ENCODE results near the gene MSMO1. TPM values are rescaled to one million over a fixed set of nuclear protein-coding genes. Genes with fewer than 3 reads are reported as not detected.

The MSMO1 gene
- total and polyA plus RNA-seq, 2 experiments from 2014 or later = 145 to 272 TPM

DNA sequence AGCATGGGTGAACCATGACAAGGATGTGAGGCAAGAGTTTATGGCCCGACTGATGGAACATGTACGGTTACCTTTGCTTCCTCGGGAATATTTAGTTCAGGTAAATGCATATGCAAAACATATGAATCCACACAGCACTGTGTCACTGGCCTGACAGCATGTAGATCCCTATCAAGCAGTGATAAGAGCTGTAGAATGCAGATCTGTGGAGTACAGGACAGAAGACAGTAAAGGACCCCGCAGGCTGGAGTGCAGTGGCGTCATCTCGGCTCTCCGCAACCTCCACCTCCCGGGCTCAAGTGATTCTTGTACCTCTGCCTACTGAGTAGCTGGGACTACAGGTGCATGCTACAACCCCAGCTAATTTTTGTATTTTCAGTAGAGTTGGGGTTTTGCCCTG, 29.8 kb upstream of the MSMO1 start:
- Mint-ChIP-seq H3K9me3 (no peaks in the 10 kb centered on the region), H3K27me3 (ENCODE audit: insufficient read depth, low read depth, poor library complexity) (no peaks in the 10 kb centered on the region), H3K4me1 (peaks cover 11% of the 10 kb centered on the region; the same call in 2 of the 3 replicates), H3K4me3 (no peak overlapping the region), H3K27ac (no peak overlapping the region), H3K36me3 (ENCODE audit: low read depth) (0 out of 3 replicates have a peak, but pooled peaks cover 5% of the 10 kb centered on the region)
- Histone ChIP-seq H3K4me1 (ENCODE audit: insufficient read depth) (peaks cover 13% of the 10 kb centered on the region; the same call in 1 of the 2 replicates), H4K20me1 (replicated peaks; ENCODE audit: insufficient read depth) (no peaks in the 10 kb centered on the region), H3K4me2 (no peak overlapping the region), H3F3A (replicated peaks; ENCODE audit: low read depth) (no peaks in the 10 kb centered on the region), H3K27me3 (ENCODE audit: insufficient read depth) (no peaks in the 10 kb centered on the region), H3K4me3 (no peak overlapping the region), H3K79me2 (replicated peaks; ENCODE audit: insufficient read depth) (no peaks in the 10 kb centered on the region), H3K27ac (ENCODE audit: low read depth) (no peak overlapping the region), H3K9me2 (ENCODE audit: insufficient read depth) (no peaks in the 10 kb centered on the region), H2AFZ (no peak overlapping the region), H3K36me3 (ENCODE audit: insufficient read depth) (no peaks in the 10 kb centered on the region)
- TF ChIP-seq EZH2phosphoT487 (IDR thresholded peaks at IDR 0.05; ENCODE audit: unreplicated experiment) (no peak), POLR2AphosphoS5 (IDR thresholded peaks at IDR 0.05; ENCODE audit: low read depth) (no peak), STAT1 (IDR thresholded peaks at IDR 0.05; ENCODE audit: unreplicated experiment) (no peak), EZH2 (IDR thresholded peaks at IDR 0.05; ENCODE audit: low read depth, unreplicated experiment) (no peak), ZNF331 (CRISPR knock-in tag; IDR thresholded peaks at IDR 0.05; ENCODE audit: low read depth) (no peak), JUNB (IDR thresholded peaks at IDR 0.05; ENCODE audit: unreplicated experiment) (no peak), NANOG (IDR thresholded peaks at IDR 0.05; ENCODE audit: borderline replicate concordance) (no peak), CREB1 (CRISPR knock-in tag; IDR thresholded peaks at IDR 0.05; ENCODE audit: low read depth) (no peak), ZNF114 (CRISPR knock-in tag; IDR thresholded peaks at IDR 0.05) (no peak)
- TF ChIP-seq, protein P1, sequence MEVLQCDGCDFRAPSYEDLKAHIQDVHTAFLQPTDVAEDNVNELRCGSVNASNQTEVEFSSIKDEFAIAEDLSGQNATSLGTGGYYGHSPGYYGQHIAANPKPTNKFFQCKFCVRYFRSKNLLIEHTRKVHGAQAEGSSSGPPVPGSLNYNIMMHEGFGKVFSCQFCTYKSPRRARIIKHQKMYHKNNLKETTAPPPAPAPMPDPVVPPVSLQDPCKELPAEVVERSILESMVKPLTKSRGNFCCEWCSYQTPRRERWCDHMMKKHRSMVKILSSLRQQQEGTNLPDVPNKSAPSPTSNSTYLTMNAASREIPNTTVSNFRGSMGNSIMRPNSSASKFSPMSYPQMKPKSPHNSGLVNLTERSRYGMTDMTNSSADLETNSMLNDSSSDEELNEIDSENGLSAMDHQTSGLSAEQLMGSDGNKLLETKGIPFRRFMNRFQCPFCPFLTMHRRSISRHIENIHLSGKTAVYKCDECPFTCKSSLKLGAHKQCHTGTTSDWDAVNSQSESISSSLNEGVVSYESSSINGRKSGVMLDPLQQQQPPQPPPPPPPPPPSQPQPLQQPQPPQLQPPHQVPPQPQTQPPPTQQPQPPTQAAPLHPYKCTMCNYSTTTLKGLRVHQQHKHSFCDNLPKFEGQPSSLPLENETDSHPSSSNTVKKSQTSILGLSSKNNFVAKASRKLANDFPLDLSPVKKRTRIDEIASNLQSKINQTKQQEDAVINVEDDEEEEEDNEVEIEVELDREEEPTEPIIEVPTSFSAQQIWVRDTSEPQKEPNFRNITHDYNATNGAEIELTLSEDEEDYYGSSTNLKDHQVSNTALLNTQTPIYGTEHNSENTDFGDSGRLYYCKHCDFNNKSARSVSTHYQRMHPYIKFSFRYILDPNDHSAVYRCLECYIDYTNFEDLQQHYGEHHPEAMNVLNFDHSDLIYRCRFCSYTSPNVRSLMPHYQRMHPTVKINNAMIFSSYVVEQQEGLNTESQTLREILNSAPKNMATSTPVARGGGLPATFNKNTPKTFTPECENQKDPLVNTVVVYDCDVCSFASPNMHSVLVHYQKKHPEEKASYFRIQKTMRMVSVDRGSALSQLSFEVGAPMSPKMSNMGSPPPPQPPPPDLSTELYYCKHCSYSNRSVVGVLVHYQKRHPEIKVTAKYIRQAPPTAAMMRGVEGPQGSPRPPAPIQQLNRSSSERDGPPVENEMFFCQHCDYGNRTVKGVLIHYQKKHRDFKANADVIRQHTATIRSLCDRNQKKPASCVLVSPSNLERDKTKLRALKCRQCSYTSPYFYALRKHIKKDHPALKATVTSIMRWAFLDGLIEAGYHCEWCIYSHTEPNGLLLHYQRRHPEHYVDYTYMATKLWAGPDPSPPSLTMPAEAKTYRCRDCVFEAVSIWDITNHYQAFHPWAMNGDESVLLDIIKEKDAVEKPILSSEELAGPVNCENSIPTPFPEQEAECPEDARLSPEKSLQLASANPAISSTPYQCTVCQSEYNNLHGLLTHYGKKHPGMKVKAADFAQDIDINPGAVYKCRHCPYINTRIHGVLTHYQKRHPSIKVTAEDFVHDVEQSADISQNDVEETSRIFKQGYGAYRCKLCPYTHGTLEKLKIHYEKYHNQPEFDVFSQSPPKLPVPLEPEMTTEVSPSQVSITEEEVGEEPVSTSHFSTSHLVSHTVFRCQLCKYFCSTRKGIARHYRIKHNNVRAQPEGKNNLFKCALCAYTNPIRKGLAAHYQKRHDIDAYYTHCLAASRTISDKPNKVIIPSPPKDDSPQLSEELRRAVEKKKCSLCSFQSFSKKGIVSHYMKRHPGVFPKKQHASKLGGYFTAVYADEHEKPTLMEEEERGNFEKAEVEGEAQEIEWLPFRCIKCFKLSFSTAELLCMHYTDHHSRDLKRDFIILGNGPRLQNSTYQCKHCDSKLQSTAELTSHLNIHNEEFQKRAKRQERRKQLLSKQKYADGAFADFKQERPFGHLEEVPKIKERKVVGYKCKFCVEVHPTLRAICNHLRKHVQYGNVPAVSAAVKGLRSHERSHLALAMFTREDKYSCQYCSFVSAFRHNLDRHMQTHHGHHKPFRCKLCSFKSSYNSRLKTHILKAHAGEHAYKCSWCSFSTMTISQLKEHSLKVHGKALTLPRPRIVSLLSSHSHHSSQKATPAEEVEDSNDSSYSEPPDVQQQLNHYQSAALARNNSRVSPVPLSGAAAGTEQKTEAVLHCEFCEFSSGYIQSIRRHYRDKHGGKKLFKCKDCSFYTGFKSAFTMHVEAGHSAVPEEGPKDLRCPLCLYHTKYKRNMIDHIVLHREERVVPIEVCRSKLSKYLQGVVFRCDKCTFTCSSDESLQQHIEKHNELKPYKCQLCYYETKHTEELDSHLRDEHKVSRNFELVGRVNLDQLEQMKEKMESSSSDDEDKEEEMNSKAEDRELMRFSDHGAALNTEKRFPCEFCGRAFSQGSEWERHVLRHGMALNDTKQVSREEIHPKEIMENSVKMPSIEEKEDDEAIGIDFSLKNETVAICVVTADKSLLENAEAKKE (CRISPR knock-in tag; IDR thresholded peaks at IDR 0.05) = no peak
- TF ChIP-seq, protein P2, sequence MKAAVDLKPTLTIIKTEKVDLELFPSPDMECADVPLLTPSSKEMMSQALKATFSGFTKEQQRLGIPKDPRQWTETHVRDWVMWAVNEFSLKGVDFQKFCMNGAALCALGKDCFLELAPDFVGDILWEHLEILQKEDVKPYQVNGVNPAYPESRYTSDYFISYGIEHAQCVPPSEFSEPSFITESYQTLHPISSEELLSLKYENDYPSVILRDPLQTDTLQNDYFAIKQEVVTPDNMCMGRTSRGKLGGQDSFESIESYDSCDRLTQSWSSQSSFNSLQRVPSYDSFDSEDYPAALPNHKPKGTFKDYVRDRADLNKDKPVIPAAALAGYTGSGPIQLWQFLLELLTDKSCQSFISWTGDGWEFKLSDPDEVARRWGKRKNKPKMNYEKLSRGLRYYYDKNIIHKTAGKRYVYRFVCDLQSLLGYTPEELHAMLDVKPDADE (IDR thresholded peaks at IDR 0.05) = no peak
- TF ChIP-seq, protein P3, sequence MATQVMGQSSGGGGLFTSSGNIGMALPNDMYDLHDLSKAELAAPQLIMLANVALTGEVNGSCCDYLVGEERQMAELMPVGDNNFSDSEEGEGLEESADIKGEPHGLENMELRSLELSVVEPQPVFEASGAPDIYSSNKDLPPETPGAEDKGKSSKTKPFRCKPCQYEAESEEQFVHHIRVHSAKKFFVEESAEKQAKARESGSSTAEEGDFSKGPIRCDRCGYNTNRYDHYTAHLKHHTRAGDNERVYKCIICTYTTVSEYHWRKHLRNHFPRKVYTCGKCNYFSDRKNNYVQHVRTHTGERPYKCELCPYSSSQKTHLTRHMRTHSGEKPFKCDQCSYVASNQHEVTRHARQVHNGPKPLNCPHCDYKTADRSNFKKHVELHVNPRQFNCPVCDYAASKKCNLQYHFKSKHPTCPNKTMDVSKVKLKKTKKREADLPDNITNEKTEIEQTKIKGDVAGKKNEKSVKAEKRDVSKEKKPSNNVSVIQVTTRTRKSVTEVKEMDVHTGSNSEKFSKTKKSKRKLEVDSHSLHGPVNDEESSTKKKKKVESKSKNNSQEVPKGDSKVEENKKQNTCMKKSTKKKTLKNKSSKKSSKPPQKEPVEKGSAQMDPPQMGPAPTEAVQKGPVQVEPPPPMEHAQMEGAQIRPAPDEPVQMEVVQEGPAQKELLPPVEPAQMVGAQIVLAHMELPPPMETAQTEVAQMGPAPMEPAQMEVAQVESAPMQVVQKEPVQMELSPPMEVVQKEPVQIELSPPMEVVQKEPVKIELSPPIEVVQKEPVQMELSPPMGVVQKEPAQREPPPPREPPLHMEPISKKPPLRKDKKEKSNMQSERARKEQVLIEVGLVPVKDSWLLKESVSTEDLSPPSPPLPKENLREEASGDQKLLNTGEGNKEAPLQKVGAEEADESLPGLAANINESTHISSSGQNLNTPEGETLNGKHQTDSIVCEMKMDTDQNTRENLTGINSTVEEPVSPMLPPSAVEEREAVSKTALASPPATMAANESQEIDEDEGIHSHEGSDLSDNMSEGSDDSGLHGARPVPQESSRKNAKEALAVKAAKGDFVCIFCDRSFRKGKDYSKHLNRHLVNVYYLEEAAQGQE (IDR thresholded peaks at IDR 0.05; ENCODE audit: unreplicated experiment) = no peak
- TF ChIP-seq, protein P4, sequence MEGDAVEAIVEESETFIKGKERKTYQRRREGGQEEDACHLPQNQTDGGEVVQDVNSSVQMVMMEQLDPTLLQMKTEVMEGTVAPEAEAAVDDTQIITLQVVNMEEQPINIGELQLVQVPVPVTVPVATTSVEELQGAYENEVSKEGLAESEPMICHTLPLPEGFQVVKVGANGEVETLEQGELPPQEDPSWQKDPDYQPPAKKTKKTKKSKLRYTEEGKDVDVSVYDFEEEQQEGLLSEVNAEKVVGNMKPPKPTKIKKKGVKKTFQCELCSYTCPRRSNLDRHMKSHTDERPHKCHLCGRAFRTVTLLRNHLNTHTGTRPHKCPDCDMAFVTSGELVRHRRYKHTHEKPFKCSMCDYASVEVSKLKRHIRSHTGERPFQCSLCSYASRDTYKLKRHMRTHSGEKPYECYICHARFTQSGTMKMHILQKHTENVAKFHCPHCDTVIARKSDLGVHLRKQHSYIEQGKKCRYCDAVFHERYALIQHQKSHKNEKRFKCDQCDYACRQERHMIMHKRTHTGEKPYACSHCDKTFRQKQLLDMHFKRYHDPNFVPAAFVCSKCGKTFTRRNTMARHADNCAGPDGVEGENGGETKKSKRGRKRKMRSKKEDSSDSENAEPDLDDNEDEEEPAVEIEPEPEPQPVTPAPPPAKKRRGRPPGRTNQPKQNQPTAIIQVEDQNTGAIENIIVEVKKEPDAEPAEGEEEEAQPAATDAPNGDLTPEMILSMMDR (conservative IDR thresholded peaks at IDR 0.05; ENCODE audit: low read depth in 2 of 2) = no peak
- DNase-seq (ENCODE audit: low spot score) (no peak), ATAC-seq (no peak)

Measured in GM23338 (cell line).